GM21360 (cell line): ENCODE data around the gene CD300LF.

Experiments
- ATAC-seq: cut with Tn5 transposase; IDR thresholded peaks from one replicate; pipeline ENCODE4 v1.9.1; 2021; ENCODE audit warnings: mild to moderate bottlenecking, moderate library complexity; ENCODE audit not compliant: unreplicated experiment

The CD300LF gene

GRCh38 chr17:74746376-74746775, 33.7 kb upstream of the CD300LF start:
- ATAC-seq: no peak

GRCh38 chr17:74745548-74746177, 32.9 kb upstream of the CD300LF start:
- no peak for ATAC-seq

GRCh38 chr17:74744714-74745547, 32.2 kb upstream of the CD300LF start:
- no peak for ATAC-seq

DNA sequence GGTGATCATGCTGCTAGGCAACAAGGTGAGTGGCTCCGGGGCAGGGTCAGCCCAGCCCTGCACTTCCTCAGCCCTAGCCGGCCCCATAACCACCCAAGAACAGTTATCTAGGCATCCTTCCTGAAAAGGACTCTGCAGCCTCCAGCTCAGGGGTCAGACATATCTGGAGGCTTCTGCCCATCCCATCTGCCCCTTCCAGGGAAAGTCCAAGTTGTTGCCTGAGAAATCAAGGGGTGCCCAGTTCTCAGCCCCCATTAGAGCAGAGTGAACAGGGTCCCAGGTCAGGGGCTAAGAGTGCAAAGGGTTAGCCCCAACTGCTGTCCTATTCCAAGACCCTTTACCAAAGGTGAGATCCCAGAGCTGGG, 31.6 kb upstream of the CD300LF start:
- ATAC-seq: no peak

GRCh38 chr17:74743755-74744154, 31.0 kb upstream of the CD300LF start:
- ATAC-seq: no peak

- ATAC-seq: no peak
Observed at GRCh38 chr17:74742978-74743545, 30.3 kb upstream of the CD300LF start.

DNA sequence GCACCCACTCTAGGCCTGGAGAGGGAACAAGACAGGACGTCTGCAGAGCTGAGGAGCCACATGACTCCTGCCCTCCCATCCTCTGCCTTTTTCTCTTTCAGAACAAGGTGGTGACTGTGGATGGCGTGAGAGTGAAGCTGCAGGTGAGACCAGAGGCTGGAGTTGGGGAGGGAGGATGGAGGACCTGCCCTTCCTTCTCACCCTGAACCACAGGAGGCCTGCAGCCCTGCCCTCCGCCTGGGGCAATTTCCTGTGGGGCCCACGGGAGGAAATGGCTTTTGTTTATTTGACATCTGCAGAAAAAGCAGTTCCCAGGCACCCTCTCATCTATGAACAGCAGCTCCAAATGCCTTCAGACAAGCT, 29.4 kb upstream of the CD300LF start:
- ATAC-seq: no peak

DNA sequence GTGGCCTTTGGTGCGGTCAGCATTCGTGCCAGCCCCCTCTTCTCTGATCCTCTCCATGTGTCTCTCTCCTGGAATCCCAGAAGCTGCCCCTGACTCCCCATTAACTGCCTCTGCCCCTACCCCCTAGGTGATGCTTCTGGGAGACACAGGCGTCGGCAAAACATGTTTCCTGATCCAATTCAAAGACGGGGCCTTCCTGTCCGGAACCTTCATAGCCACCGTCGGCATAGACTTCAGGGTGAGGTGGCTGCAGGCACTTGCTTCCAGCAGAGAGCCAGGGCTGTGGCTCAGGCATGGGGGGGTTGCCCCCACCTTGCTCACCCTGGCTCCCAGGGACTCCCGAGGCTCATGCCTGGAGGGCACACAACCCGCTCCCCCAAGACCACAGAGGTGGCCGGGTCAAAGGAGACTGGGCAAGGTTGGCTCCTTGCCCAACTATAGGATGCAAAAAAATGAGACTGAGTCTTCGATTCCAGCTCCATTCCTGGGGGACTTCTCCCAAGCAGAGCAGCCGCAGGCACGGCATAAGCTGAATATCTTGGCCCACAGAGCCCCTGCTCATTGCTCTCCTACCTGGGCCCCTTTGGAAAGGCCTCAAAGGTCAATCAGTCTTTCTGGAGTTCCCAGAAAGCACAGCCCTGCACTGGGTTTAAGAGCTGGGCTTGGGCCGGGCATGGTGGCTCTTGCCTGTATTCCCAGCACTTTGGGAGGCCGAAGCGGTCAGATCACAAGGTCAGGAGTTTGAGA, 28.1 kb upstream of the CD300LF start:
- ATAC-seq: no peak

DNA sequence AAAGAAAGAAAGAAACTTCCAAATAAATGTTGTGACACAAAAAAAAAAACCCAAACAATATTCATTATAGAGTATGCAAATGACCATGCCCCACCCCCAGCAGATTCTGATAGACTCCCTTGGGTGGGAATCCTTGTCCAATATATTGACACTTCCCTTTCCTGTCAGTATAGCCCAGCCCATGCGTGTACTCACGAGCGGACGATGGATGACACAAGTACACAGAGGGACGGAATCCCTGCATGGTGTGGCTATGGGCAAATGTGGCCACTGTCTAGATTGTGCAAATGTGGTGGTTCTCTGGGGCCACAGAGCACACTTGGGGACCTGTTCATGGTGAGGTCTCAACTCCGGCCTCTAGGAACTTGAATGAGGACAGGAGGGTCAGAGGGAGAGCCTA, 27.4 kb upstream of the CD300LF start:
- no peak for ATAC-seq

DNA sequence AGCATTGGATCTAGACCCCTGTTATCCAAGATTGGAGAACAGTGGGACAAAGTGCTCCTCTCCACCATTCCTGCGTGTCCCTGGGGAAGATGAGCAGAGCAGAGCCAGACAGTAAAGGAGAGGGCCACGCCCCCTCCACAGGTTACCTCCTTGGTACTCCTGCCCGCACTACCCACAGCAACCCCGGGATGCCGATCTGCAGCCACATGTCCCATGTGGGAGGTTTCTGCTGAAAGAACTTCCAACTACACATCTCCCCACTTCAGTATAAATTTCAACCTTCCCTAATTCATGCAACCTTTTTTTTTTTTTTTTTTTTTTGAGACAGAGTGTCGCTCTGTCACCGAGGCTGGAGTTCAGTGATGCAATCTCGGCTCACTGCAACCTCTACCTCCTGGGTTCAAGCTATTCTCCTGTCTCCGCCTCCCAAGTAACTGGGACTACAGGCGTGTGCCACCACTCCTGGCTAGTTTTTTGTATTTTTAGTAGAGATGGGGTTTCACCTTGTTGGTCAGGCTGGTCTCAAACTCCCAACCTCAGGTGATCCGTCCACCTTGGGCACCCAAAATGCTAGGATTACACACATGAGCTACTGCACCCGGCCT, 26.6 kb upstream of the CD300LF start:
- no peak for ATAC-seq

- ATAC-seq: no peak
Observed at GRCh38 chr17:74738051-74738996, 25.6 kb upstream of the CD300LF start.

DNA sequence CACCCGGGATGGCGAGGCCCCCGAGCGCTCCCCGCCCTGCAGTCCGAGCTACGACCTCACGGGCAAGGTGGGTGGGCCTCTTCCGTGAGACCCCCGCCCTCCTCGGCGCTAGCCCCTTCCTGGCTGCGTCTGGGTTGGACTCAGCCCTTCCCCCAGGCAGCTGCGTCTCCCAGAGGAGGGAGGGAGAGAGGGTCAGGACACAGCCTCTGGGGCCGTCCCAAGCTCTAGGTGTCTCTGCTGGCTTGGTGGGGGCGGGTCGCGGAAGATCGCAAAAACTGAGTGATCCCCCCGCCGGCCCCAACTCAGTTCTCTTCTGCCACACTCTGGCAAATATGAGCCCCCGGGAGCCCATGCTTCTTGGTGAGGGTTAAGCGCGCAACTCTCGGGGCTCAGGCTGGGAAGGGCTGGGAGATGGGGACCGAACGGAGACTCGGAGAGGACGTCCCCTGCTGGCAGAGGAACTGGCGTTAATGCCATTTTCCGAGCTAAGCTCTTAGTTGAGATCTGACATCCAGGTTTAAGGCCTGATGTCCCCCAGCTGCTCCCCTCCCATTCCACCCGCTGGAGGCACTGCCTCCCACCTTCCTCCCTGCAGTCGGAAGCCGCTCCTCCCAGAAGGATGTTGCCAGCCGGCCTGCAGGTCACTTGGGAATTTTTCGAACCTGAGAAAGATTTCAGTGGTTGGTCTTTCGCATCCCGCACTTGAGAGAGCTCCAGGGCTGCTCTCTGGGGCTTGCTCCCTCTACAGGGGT, 24.8 kb upstream of the CD300LF start:
- ATAC-seq: no peak

DNA sequence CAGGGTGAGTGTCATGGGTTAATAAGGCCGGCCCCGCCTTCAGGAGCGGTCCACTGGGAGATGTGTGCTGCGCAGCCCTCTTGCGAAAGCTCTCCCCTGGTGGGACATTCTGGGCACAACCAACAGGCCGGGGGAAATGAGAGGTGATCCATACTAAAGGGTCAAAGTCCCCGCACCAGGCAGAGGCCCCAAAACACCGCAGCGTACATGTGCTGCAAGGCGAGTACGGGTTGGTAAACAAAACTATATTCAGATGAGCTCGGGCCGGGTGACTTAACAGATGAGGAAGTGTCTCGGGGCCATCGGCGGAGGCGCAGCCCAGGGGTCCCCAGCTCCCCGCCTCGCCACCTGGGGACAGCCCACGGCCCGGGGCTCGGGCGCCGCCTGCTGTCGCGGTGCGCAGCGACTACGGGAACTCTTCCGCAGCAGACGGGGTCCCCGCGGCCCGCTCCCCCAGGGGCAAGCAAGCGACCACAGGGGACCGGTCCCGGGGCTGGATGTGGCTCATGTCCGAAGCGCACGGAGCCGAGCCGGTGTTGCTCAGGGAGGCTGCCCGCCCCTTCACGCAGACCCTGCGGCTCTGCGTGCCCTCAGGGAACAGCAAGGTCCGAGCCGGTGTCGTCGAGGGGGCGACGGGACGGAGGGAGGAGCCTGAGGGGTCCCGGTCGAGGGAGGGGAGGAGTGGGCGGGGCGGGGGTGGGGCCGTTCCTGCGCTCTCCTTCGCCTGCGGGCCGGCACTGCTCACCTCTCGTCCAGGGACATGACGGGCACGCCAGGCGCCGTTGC, 24.0 kb upstream of the CD300LF start, which contains the start of gene RAB37:
Gene RAB37 (plus strand): TSS at position 744 of the 786 bp plus-strand sequence. CDS start 17 bp downstream, at position 761.
- ATAC-seq: no peak

DNA sequence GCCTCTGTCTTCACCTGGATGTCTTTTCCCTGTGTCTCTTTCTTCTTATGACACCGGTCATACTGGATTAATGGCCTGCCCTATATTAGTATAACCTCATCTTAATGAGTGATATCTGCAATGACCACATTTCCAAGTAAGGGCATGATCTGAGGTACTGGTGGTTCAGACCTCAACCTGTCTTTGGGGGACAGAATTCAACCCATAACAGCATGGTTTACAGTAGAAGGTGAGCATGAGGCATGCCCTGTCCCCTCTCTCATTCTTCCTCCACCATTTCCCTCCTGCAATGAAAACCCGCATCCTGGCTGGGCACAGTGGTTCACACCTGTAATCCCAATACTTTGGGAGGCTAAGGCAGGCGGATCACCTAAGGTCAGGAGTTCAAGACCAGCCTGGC, 21.5 kb upstream of the CD300LF start:
- ATAC-seq: no peak

DNA sequence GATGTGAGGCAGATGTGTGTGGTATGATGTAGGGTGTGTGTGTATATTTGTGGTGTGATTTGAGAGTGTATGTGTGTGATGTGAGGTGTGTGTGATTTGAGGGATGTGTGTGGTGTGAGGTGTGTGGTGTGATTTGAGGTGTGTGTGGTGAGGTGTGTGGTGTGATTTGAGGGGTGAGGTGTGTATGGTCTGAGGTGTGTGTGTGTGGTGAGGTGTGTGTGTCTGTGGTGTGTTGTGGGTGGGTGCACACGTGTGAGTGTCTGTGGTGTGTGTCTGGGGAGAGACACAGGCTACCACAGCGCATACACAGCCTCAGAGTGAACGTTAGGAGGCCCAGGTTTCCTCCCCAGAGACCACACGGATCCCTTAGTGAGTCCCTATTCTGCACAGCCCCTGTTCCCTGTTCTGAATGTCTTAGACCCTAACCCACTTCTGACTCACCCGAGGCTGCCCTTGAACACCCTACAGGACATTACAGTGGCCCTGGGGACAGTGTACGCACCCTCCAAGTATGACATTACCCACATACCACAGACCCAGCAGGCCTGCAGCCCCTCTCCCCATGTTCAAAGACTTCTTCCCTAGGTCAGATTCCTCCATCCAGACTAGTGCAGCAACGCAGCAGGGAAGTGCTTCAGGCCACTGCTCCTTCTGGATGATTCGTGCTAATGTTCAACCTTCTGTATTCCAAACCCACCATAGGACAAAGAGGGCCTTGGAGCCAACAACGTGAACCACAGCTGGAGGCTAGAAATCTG, 20.8 kb upstream of the CD300LF start:
- ATAC-seq: no peak

DNA sequence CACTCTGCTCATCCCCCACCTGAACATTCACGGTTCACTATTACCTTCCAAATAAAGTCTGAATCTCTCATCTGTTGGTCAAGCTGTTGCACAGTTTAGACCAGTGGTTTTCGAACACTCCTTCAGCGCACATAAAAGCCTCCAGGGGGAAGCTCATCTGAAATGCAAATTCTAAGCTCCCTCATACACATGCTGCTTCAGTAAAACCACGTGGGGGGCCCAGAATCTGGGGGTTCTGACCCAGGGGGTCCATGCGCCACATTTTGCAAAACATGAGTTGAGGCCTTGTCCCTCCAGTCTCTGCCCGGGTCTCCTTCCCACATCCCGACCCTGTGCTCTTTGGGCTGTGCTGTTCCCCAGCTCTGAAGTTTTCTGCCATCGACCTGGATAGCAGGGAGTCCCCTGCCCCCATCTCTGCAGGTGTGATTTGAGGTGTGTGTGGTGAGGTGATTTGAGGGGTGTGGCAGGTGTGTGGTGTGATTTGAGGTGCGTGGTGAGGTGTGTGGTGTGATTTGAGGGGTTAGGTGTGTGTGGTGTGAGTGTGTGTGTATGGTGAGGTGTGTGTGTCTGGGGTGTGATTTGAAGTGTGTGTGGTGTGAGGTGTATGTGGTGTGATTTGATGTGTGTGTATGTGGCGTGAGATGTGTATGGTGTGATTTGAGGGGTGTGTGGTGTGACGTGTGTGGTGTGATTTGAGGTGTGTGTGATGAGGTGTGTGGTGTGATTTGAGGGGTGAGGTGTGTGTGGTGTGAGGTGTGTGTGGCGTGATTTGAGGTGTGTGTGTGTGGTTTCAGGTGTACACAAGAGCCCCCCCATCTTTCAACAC, 19.5 kb upstream of the CD300LF start:
- ATAC-seq: no peak

GRCh38 chr17:74731347-74731605, 18.6 kb upstream of the CD300LF start:
- no peak for ATAC-seq
